GM21529 (cell line): ENCODE data around the gene ADISSP.

ENCODE experiments used
- ATAC-seq: cut with Tn5 transposase; IDR thresholded peaks from one replicate; pipeline ENCODE4 v1.9.1; 2021; ENCODE audit not compliant: unreplicated experiment

ADISSP gene

GRCh38 chr20:3767427-3768341 is at the start of gene ADISSP:
ADISSP (minus strand) TSS chr20:3767753; CDS start chr20:3760100, 7,653 bp downstream.
- peak; percentile 91 for ATAC-seq

- ATAC-seq: no peak
Measured at GRCh38 chr20:3815703-3816315, 48.3 kb upstream of the ADISSP start.

GRCh38 chr20:3814928-3815495 is 47.5 kb upstream of the ADISSP start:
- no peak for ATAC-seq

DNA sequence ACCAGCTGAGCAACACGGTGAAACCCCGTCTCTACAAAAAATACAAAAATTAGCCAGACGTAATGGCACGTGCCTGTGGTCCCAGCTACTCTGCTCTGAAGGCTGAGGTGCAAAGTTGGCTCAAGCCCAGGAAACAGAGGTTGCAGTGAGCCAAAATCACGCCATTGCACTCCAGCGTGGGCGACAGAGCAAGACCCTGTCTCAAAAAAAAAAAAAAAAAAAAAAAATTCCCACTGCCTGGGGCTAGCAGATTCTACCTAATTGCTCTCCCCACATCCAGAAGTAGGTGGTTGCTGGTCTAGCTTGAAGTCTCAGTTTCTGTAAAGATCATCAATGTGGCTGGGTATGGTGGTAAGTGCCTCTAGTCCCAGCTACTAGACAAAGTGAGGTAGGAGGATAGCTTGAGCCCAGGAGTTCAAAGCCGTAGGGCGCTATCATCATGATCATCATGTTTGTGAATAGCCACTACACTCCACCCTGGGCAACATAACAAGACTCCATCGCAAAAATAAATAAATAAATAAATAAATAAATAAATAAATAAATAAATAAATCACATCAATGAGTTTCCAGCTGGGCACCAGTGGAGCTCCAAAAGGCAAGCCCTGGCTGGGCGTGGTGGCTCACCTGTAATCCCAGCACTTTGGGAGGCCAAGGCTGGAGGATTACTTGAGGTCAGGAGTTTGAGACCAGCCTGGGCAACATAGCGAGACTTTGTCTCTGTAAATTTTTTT is 46.5 kb upstream of the ADISSP start:
- ATAC-seq: no peak

GRCh38 chr20:3812975-3813847 is 45.7 kb upstream of the ADISSP start:
- no peak for ATAC-seq

- no peak for ATAC-seq
Measured at GRCh38 chr20:3812259-3812681, 44.7 kb upstream of the ADISSP start.

DNA sequence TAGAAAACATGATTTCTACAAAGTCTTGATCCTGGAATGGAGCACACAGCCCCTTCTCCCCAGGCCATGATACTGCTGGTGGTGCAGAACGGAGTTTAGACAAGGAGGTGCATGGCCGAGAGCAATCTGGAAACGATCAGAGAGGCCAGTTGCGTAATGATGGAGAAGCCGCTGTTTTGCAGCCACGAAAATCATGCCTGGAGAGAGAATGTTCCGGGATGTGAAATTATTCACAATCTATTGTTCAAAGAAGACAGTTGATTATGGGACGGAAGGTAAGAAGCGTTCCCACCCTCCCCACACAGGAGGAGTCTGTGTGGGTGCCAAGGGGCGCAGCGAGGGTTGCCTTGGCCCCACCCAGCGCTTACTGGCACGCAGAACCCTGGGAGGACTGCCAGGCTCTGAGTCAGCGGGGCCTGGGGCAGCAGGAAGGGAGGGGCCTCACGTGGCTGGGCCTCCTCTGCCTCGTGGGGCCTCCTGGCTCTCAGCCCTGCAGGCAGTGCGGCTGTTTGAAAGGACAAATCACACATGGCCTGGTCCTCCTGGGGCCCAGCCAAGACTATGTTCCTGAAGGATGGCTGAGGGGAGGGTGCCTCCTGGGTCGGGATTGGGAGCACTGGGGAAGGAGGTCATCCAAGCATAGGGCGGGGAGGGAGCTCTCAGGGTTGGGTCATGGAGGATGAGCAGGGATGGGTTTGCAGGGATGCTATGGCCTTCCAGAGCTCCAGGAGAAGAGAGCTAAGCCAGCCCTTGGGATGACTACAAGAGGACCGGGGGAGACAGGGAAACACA is 44.1 kb upstream of the ADISSP start:
- no peak for ATAC-seq

DNA sequence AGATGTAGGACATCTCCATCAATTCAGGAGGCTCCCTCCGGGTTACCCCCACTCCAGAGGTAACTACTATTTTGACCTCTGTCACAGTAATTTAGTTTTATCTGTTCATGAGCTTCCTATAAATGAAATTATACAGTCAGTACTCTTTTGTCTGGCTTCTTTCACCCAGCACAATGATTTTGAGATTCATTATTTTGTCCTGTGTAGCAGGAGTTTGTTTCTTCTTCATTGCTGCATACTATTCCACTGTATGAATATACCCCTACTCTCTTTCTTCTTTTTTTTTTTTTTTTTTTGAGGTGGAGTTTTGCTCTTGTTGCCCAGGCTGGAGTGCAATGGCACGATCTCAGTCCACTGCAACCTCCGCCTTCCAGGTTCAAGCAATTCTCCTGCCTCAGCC is 41.0 kb upstream of the ADISSP start:
- ATAC-seq: no peak

- no peak for ATAC-seq
Measured at GRCh38 chr20:3804781-3805180, 37.2 kb upstream of the ADISSP start.

DNA sequence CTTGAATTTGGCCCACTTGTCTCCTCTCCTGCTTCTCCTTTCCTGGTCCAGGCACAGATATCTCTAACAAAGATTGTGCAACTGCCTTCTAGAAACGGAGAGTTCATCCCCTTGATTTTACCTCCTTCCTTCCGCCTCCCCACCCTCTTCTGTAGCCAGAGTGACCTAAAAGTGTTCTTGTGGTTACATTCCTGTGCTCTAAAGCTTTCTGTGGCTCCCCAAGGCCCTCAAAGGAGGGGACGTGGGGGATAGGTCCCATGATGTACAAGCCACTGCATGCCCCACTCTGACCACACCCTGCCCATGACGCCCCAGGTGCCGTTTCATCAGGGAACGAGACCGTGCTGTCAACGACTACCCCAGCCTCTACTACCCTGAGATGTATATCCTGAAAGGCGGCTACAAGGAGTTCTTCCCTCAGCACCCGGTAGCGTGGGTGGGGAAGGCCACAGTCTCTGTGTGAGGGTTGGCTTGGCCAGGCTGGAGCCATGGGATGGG is 36.8 kb upstream of the ADISSP start:
- ATAC-seq: no peak

DNA sequence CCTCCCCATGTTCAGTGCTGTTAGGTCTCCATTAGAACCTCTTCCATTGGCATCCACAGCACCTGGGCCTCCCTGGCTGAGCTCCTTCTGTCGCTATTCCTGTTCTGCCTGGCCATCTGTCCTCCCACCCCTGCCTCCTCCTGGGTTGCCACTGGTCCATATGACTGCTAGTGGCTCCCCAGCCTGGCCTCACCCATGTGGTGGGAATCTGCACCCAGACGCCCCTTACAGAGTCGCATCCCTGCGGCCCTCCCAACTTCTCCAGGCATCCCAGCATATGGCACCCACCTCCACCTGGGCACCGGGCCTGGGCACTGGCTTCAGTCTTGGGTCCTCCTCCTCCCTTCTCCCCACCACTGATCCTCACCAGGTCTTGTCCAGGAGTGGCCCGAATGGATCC is 36.3 kb upstream of the ADISSP start:
- no peak for ATAC-seq

GRCh38 chr20:3803289-3803688 is 35.7 kb upstream of the ADISSP start:
- ATAC-seq: no peak

GRCh38 chr20:3802524-3803239 is 35.1 kb upstream of the ADISSP start:
- ATAC-seq: no peak

DNA sequence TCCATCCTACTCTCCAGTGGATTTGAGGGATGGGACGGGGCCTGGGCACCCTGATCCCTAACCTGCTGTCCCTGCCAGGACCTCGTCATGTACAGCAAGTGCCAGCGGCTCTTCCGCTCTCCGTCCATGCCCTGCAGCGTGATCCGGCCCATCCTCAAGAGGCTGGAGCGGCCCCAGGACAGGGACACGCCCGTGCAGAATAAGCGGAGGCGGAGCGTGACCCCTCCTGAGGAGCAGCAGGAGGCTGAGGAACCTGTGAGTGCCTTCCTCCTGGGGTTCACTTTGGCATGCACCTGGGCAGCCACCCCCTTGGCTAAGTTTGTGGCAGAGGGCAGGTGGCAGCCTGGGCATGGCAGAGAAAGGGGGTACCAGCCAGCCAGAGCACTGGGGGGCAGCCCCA is 34.3 kb upstream of the ADISSP start:
- no peak for ATAC-seq

DNA sequence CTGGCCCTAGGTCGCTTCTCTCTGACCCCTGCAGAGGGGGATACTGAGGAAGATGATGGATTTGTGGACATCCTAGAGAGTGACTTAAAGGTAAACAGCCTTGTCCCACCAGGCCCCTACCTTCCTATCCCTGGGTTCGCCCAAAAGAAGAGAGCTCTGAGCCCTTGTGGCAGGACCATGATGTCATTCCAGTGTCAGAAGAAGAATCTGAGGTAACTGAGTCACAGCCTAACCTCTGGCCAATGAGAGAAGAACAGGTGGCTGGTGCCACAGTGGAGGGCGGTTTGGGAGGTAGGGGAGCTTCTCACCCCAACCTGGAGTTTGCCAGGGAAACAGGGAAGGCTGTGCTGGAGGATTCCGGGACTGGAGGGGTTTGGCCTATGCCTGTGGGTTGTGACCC is 33.7 kb upstream of the ADISSP start:
- no peak for ATAC-seq

GRCh38 chr20:3800878-3801260 is 33.3 kb upstream of the ADISSP start:
- no peak for ATAC-seq

- ATAC-seq: no peak
Measured at GRCh38 chr20:3800256-3800877, 32.8 kb upstream of the ADISSP start.

GRCh38 chr20:3798908-3799248 is 31.3 kb upstream of the ADISSP start:
- no peak for ATAC-seq
